GM21528 (cell line): ENCODE measurements around the gene MMD2.

ENCODE experiments used
- ATAC-seq: cut with Tn5 transposase; IDR thresholded peaks from one replicate; pipeline ENCODE4 v1.9.1; 2021; ENCODE audit warnings: mild to moderate bottlenecking, moderate library complexity; ENCODE audit not compliant: unreplicated experiment, low FRiP score

MMD2 gene

DNA sequence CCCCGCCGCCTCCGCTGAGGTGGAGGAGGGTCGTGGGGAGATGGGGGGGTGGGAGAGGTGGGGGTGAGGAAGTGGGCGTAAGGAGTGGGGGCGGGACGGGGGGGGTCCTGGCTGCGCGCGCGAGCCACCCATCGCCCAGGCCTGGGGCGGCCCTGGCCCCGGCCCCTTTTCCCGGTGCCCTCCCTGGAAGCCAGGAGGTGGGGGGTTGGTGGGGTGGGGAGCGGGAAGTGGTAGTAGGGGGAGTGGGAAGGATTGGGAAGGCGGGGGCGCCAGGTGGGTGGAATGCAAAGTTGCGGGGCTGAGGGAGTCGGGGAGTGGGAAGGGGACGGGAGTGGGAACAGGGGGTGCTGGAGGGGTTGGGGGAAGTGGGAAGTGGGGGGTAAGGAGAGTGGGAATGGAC, 319 bp upstream of the MMD2 start:
- ATAC-seq = no peak

- ATAC-seq = no peak
Measured at GRCh38 chr7:4957847-4958476, 1.0 kb downstream of the MMD2 start.

GRCh38 chr7:4951903-4952636, 6.9 kb downstream of the MMD2 start:
- ATAC-seq = no peak

DNA sequence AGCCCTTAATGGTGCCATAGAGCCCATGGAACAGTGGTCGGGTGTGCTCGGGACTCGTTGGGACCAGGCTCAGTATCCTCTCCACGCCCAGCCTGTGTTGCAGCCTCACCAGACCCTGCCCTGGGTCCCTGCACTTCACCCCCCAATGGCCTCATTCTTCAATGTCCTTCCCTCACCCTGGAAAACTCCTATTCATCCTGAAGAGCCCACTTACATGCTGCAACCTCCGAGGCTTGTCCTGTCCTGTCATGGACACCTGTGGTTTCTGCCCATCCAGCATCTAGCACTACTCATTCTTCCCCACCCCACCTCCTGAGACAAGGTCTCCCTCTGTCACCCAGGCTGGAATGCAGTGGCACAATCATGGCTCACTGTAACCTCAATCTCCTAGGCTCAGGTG, 7.7 kb downstream of the MMD2 start:
- ATAC-seq = no peak

DNA sequence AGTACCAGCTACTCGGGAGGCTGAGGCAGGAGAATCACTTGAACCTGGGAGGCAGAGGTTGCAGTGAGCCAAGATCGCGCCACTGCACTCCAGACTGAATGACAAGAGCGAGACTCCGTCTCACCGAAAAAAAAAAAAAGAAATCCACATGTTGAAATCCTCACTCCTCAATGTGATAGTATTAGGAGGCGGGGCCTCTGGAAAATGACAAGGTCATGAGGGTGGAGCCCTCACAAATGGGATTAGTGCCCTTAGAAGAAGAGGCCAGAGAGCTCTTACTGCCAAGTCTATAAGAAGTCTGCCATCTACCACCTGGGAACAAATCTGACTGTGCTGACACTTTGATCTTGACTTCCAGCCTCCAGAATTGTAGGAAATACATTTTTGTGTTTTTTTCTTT, 10.6 kb downstream of the MMD2 start:
- no peak for ATAC-seq

- ATAC-seq = no peak
Measured at GRCh38 chr7:4945949-4946348, 13.0 kb downstream of the MMD2 start.

DNA sequence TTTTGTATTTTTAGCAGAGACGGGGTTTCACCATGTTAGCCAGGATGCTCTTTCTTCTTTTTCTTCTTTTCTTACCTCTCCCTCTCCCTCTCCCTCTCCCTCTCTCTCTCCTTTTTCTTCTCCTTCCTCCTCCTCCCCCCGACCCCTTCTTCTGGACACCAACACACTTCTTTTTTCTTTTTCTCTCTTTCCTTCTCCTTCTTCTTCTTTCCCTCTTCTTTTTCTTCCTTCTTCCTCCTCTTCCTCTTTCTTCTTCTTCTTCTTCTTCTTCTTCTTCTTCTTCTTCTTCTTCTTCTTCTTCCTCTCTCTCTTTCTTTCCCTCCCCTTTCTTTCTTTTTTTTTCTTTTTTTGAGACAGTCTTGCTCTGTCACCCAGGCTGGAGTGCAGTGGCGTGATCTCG, 14.0 kb downstream of the MMD2 start:
- no peak for ATAC-seq

DNA sequence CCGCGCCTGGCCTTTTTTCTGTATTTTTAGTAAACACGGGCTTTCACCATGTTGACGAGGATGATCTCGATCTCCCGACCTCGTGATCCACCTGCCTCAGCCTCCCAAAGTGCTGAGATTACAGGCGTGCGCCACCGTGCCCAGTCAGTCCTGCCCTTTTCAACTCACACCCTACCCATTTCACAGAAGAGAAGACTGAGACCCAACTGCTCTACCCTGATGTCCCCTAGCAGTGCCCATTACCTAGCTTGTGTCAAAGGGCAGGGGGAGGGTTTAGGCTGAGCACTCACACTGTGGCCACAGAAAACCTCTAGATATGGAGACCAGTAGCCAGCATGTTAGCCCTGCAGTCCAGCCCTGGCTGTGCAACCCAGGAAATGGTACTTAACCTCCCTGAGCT, 15.7 kb downstream of the MMD2 start:
- no peak for ATAC-seq

DNA sequence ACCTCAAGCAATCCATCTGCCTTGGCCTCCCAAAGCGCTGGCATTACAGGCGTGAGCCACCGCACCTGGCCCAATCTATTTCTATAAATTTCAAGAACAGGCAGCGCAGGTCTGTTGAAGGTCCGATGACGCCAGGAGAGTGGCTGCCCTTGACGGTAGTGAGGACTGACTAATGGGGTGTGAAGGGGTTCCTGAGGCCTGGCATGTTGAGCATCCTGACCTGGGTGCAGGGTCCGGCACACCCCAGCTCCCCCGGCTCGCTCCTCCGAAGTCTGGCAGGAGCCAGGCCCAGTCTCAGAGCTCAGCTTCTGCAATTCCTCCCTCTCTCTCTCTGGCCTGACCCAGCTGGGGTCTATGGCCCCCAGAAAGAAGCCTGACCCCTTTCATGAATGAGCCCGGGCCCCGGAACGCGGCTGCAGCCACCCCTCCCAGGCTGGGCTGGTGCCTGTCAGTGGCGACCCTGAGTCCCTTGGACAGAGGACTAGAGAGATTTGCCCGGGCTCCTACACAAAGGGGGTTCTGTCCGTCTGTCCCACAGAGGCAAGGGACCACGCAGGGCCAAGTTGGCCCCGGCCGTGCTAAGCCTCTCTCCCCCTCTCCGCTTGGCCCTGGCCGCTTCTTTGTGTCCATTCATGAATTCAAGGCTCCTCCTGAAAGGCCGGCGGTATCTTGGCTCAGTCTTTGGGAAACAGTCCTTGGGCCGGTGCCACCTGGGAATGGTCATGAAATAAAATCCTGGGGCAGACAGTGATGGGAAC, 18.8 kb downstream of the MMD2 start:
- ATAC-seq = no peak

- no peak for ATAC-seq
Measured at GRCh38 chr7:4937411-4937810, 21.6 kb downstream of the MMD2 start.

DNA sequence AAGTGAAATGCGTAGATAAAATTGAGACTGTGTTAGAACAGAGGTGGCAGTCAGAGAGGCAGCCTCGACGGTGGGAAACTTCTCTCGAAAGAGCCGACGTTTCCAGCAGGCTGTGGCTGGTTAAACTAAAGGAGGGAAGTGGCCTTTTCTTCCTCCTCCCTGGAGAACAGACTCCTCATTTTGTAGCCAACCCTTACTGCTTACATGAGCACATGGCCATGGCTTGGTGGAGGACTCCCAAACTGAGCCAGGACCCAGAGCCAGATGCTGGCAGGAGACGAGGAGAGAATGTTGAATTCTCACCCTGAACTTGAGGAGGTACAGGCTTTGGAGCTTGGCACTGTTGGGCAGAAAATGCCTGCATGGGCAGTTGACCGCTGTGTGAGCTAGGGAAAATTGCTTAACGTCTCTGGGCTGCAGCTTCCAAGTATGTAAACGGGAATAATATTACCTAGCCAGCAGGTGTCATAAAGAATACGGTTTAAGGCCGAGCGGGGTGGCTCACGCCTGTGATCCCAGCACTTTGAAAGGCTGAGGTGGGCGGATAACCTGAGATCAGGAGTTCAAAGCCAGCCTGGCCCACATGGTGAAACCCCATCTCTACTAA, 24.5 kb downstream of the MMD2 start:
- no peak for ATAC-seq

DNA sequence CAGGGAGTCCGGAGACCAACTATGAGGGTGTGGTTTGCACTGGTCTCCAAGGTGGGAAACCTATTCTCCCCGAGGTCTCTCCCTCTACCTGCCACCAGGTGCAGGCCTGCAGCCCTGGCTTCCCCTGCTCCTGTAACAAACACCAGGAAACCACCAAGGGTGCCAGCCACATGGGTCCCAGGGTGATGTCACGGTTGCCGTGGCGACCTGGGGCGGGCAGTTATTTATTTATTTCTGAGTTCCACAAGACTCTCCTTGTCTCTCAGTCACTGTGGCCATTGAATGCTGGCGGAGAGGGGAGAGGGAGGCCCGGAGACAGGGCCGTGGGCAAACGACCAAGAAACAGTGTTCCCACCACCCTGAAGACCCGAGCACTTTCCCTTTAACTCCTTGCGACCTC, 27.0 kb downstream of the MMD2 start:
- ATAC-seq = no peak

- no peak for ATAC-seq
Measured at GRCh38 chr7:4929005-4929404, 30.0 kb downstream of the MMD2 start.

- ATAC-seq = no peak
Measured at GRCh38 chr7:4928445-4928844, 30.5 kb downstream of the MMD2 start.

DNA sequence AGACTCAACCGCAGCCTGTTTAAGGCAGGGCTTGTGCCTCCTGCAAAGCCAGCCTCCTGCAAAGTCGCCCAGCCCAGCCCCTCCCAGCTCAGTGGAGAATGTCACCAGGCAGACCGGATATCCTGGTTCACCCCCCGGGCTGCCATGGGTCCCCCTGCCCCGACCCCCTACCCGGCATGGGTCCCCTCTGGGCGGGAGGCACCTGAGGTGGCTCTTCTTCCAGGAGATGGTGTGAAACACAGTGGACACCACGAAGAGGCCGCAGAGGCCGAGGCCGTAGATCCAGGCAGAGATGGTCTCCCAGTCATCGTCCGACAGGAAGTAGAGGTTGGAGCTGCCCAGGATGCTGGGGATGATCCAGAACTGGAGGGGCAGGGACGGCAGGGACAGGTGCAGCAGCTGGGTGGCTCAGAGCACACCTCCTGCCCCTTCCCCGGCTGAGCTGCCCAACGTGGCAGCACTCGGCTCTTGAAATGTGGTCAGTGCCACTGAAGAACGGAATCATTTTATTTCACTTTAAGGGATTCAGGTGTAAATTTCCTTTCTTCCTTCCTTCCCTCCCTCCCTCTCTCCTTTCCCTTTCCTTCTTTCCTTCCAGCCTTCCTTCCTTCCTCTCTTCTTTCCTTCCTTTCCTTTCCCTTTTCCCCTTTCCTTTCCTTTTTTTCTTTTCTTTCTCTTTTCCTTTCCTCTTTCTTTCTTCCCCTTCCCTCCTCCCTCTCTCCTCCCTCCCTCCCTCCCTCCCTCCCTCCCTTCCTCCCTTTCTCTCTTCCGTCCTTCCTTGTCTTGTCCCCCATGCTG, 38.8 kb downstream of the MMD2 start:
- no peak for ATAC-seq

DNA sequence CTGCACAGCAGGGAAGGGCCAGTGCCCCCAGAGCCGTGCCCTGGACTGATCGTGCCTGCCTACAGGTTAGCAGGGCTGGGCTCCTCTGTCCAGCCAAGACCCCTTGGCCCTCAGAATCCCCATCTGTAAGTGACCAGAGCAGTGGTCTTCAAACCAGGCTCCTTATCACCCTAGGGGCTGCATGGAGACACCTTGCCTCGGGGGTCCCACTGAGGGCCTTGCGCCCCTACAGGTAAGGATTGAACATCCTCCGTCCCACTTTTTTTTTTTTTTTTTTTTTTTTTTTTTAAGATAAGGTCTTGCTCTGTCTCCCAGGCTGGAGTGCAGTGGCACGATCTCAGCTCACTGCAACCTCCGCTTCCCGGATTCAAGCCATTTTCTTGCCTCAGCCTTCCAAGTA, 42.9 kb downstream of the MMD2 start:
- no peak for ATAC-seq

GRCh38 chr7:4911111-4911828, 47.7 kb downstream of the MMD2 start:
- no peak for ATAC-seq

GRCh38 chr7:4906682-4907081, 52.3 kb downstream of the MMD2 start:
- ATAC-seq = no peak

DNA sequence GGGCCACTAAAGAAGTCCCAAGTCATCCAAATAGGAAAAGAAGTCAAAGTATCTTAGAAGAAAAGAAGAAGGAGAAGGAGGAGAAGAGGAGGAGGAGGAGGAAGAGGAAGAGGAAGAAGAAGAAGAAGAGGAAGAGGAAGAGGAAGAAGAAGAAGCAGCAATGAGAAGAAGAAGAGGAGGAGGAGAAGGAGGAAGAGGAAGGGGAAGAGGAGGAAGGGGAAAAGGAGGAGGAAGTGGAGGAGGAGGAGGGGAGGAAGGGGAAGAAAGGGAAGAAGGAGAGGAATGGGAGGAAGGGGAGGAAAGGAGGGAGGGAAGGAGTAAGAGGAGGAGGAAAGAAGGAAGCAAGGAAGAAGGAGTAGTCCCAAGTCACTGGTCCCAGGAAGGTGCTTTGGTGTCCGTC, 53.8 kb downstream of the MMD2 start:
- no peak for ATAC-seq

- no peak for ATAC-seq
Measured at GRCh38 chr7:4904346-4904745, 54.6 kb downstream of the MMD2 start.
